ENCODE data around the gene MYF5. TPM values are rescaled to one million over a fixed set of nuclear protein-coding genes. Genes with fewer than 3 reads are reported as not detected.

Gene MYF5
- total and polyA plus RNA-seq, 2 of the 4 experiments (the other 2 are of a cell fraction) = not detected

DNA sequence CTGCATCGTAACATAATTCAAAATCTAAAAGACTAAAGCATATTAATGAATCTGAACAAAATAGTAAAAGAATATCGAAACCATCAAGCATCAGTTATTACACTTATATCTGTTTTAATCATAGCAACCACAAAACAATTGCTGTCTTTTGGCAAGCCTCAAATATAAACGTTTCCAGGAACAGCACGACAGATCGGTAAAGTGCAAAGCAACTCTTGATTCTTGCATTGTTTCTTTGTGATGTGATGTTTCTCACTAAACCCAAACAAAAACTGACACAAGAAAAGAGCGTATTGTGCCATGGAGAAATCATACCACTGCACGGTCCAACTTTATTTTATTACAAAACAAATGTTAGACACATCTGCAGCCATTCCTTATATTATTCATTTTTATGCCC lies 18.5 kb upstream of the MYF5 start:
- Histone ChIP-seq H2BK15ac (ENCODE audit: low read depth, low read length) (no peak overlapping the region), H3K9ac (ENCODE audit: low read depth, low read length) (no peak overlapping the region), H3K56ac (ENCODE audit: extremely low read depth, insufficient read depth, low read length) (no peak overlapping the region), H3K4me1 (ENCODE audit: control insufficient read depth, insufficient read depth, low read length) (peaks cover 2% of the 10 kb centered on the region; the same call in 1 of the 2 replicates), H3K4me3 (ENCODE audit: insufficient read depth, low read depth, low read length) (no peak overlapping the region), H3K9me3 (ENCODE audit: control insufficient read depth, insufficient read depth, low read length) (no peaks in the 10 kb centered on the region), H3K9me1 (ENCODE audit: insufficient read depth, low read length) (no peaks in the 10 kb centered on the region), H3K27ac (ENCODE audit: insufficient read depth, low read length) (no peak overlapping the region), H4K8ac (ENCODE audit: low read depth in 2 of 2, low read length in 2 of 2) (no peak overlapping the region), H4K91ac (ENCODE audit: insufficient read depth, low read depth, low read length) (no peak overlapping the region), H3K23ac (ENCODE audit: low read depth, low read length) (no peak overlapping the region), H3K27me3 (ENCODE audit: control insufficient read depth, insufficient read depth, low read length) (no peaks in the 10 kb centered on the region), H3K36me3 (ENCODE audit: control insufficient read depth, insufficient read depth, low read length) (no peaks in the 10 kb centered on the region), H2BK120ac (ENCODE audit: low read depth, low read length) (no peak overlapping the region), H4K20me1 (ENCODE audit: insufficient read depth, low read length) (no peaks in the 10 kb centered on the region), H3K79me1 (ENCODE audit: low read depth in 1 of 2, low read length in 2 of 2) (no peaks in the 10 kb centered on the region), H4K5ac (ENCODE audit: low read depth, low read length) (no peak overlapping the region), H3K18ac (ENCODE audit: low read depth, low read length) (no peak overlapping the region), H2AK9ac (replicated peaks; ENCODE audit: low read depth, low read length, poor library complexity) (no peak overlapping the region), H3K4ac (ENCODE audit: low read depth, low read length) (no peak overlapping the region), H3K14ac (replicated peaks; ENCODE audit: low read depth, low read length) (no peak overlapping the region), H2AK5ac (ENCODE audit: low read depth, low read length) (no peak overlapping the region), H3K4me2 (ENCODE audit: low read depth, low read length) (no peak overlapping the region), H2BK5ac (ENCODE audit: low read depth, low read length, poor library complexity, severe bottlenecking) (no peak overlapping the region), H2AFZ (replicated peaks; ENCODE audit: low read length, poor library complexity) (no peak overlapping the region), H2BK20ac (ENCODE audit: low read depth, low read length) (no peak overlapping the region)
- no TSS peak for BruUV-seq (replicated peaks)
- intact Hi-C loops (cut with micrococcal nuclease) = no loop called here
- in situ Hi-C loops (cut with MboI; ENCODE audit: low sequenced_read_pairs) = no loop called here
- ChIA-PET POLR2A (ENCODE audit: unreplicated experiment) (no interaction called here), CTCF (no interaction called here)
- no peak for DNase-seq
- TF ChIP-seq CHD1 (IDR thresholded peaks at IDR 0.05; ENCODE audit: low read depth, low read length) (no peak), MXI1 (IDR thresholded peaks at IDR 0.05; ENCODE audit: borderline replicate concordance, low read depth, low read length) (no peak), BHLHE40 (IDR thresholded peaks at IDR 0.05; ENCODE audit: low read depth, low read length) (no peak), NFE2L2 (IDR thresholded peaks at IDR 0.05; ENCODE audit: low read depth, low read length) (no peak), CEBPB (IDR thresholded peaks at IDR 0.05; ENCODE audit: low read depth, low read length) (no peak), FOS (IDR thresholded peaks at IDR 0.05; ENCODE audit: low read depth, low read length) (no peak), MAZ (IDR thresholded peaks at IDR 0.05; ENCODE audit: borderline replicate concordance, low read depth, low read length) (no peak), RFX5 (IDR thresholded peaks at IDR 0.05; ENCODE audit: low read depth, low read length) (no peak), RAD21 (IDR thresholded peaks at IDR 0.05; ENCODE audit: low read length) (no peak), SMC3 (IDR thresholded peaks at IDR 0.05; ENCODE audit: low read depth, low read length) (no peak)
- TF ChIP-seq, protein P1, sequence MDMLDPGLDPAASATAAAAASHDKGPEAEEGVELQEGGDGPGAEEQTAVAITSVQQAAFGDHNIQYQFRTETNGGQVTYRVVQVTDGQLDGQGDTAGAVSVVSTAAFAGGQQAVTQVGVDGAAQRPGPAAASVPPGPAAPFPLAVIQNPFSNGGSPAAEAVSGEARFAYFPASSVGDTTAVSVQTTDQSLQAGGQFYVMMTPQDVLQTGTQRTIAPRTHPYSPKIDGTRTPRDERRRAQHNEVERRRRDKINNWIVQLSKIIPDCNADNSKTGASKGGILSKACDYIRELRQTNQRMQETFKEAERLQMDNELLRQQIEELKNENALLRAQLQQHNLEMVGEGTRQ (IDR thresholded peaks at IDR 0.05; ENCODE audit: low read depth, low read length) = no peak
- TF ChIP-seq, protein P2, sequence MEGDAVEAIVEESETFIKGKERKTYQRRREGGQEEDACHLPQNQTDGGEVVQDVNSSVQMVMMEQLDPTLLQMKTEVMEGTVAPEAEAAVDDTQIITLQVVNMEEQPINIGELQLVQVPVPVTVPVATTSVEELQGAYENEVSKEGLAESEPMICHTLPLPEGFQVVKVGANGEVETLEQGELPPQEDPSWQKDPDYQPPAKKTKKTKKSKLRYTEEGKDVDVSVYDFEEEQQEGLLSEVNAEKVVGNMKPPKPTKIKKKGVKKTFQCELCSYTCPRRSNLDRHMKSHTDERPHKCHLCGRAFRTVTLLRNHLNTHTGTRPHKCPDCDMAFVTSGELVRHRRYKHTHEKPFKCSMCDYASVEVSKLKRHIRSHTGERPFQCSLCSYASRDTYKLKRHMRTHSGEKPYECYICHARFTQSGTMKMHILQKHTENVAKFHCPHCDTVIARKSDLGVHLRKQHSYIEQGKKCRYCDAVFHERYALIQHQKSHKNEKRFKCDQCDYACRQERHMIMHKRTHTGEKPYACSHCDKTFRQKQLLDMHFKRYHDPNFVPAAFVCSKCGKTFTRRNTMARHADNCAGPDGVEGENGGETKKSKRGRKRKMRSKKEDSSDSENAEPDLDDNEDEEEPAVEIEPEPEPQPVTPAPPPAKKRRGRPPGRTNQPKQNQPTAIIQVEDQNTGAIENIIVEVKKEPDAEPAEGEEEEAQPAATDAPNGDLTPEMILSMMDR (conservative IDR thresholded peaks at IDR 0.05; ENCODE audit: low read depth, low read length) = no peak
- TF ChIP-seq, protein P3, sequence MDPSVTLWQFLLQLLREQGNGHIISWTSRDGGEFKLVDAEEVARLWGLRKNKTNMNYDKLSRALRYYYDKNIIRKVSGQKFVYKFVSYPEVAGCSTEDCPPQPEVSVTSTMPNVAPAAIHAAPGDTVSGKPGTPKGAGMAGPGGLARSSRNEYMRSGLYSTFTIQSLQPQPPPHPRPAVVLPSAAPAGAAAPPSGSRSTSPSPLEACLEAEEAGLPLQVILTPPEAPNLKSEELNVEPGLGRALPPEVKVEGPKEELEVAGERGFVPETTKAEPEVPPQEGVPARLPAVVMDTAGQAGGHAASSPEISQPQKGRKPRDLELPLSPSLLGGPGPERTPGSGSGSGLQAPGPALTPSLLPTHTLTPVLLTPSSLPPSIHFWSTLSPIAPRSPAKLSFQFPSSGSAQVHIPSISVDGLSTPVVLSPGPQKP (IDR thresholded peaks at IDR 0.05; ENCODE audit: borderline replicate concordance, low read depth, low read length) = no peak
- dilution Hi-C loops (cut with HindIII; ENCODE audit: low sequenced_read_pairs, unreplicated experiment) = no loop called here
- no CpG with 5 or more reads among the region's 7 CpGs for WGBS, 2 experiments (ENCODE audit: extremely low coverage in 2 of 2, insufficient read length in 1 of 2)
- ATAC-seq (ENCODE audit: low read depth) = no peak
